GM13976 (cell line): ENCODE data around the gene ACTG1.

Source experiments
- DNase-seq: peaks from one replicate; pipeline ENCODE4 v3.0.0; 2012; ENCODE audit warnings: low spot score
- CTCF ChIP-seq: IDR thresholded peaks from 2 replicates; pipeline ENCODE4 v1.5.1; 2012; ENCODE audit warnings: borderline replicate concordance, mild to moderate bottlenecking; ENCODE audit not compliant: insufficient read depth; ENCODE audit errors: extremely low read depth, missing control alignments, control extremely low read depth
- in situ Hi-C: fragments of 300-500 bp; cut with MboI; formaldehyde crosslinking; loops from one replicate; pipeline ENCODE4 v1.12.0; 2022; ENCODE audit warnings: low sequenced_read_pairs, mixed read lengths, inconsistent platforms; ENCODE audit not compliant: unreplicated experiment

Gene ACTG1

GRCh38 chr17:81540676-81541027 is 28.1 kb upstream of the ACTG1 start:
- in situ Hi-C loops: no loop called here
- no peak for TF ChIP-seq CTCF
- DNase-seq: no peak

- no peak for TF ChIP-seq CTCF
- in situ Hi-C loops: no loop called here
- no peak for DNase-seq
Observed at GRCh38 chr17:81539961-81540675, 27.5 kb upstream of the ACTG1 start.

- TF ChIP-seq CTCF: no peak
- no peak for DNase-seq
- in situ Hi-C loops: no loop called here
Observed at GRCh38 chr17:81539571-81539900, 26.9 kb upstream of the ACTG1 start.

GRCh38 chr17:81538651-81539570 is 26.3 kb upstream of the ACTG1 start:
- TF ChIP-seq CTCF: no peak
- in situ Hi-C loops: no loop called here
- no peak for DNase-seq

GRCh38 chr17:81537856-81538555 is 25.4 kb upstream of the ACTG1 start:
- DNase-seq: no peak
- no peak for TF ChIP-seq CTCF
- in situ Hi-C loops: no loop called here

- in situ Hi-C loops: no loop called here
Observed at GRCh38 chr17:81537343-81537855, 24.8 kb upstream of the ACTG1 start.

More at GRCh38 chr17:81537343-81537855, 24.8 kb upstream of the ACTG1 start:
- peak; percentile 77 for DNase-seq
- TF ChIP-seq CTCF: peak; percentile 69
